Measurements from ENCODE around the gene MCL1. TPM values are rescaled to one million over a fixed set of nuclear protein-coding genes. Genes with fewer than 3 reads are reported as not detected.

MCL1 gene
- total and polyA plus RNA-seq, 2 of the 13 experiments (the other 11 are each of a cell fraction or from before 2014, with no cell fraction given), result 69.5 to 125 TPM

DNA sequence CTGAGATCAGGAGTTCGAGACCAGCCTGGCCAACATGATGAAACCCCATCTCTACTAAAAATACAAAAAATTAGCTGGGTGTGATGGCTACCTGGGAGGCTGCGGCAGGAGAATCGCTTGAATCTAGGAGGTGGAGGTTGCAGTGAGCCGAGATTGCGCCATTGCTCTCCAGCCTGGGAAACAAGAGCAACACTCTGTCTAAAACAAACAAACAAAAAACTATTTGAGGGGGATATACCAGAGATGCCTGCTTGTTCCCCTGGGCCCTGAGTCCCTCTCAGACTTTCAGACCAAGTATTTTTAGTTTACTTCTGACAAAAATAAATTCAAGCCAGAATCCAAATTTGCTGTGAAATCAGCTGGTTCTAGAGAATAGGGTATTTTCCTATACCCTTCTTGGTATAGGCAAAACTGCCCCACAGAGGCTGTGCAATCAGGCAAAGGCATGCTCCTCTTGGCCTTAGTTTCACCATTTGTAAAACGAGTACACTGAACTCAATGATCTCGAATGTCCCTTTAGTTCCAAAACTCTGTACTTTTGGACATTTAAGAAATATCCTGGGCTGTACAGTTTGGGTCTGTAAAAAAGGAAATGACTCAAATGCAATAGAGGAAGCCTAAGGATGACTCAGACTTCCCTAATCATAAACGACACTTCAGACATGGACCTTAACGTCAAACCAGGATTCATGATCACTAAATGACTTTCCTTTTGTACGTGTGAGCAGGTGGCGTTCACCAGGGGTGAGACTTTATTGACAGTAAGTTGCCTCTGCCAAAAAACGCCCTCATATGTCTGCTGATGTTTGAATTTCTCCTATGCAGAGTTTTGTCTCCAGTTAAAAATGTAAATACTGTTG lies 33.9 kb upstream of the MCL1 start (continued):
- TF ChIP-seq ZBTB44 (CRISPR knock-in tag; IDR thresholded peaks at IDR 0.05) (no peak), SSRP1 (CRISPR knock-in tag; IDR thresholded peaks at IDR 0.05) (no peak), ZNF782 (CRISPR knock-in tag; IDR thresholded peaks at IDR 0.05; ENCODE audit: borderline replicate concordance) (no peak), JUND (CRISPR knock-in tag; IDR thresholded peaks at IDR 0.05) (peak; percentile 64; the same call in 1 of the 2 replicates), FOXP4 (CRISPR knock-in tag; IDR thresholded peaks at IDR 0.05) (peak; percentile 67), ZNF235 (CRISPR knock-in tag; IDR thresholded peaks at IDR 0.05; ENCODE audit: borderline replicate concordance) (no peak), MIXL1 (CRISPR knock-in tag; IDR thresholded peaks at IDR 0.05) (0 out of 2 replicates have a peak, but pooled peaks have one; percentile 40), FIP1L1 (IDR thresholded peaks at IDR 0.05; ENCODE audit: borderline replicate concordance, insufficient read depth, low read depth, low read length) (no peak), ZNF772 (CRISPR knock-in tag; IDR thresholded peaks at IDR 0.05) (no peak), ZNF570 (CRISPR knock-in tag; IDR thresholded peaks at IDR 0.05; ENCODE audit: borderline replicate concordance) (no peak)
- TF ChIP-seq, protein P1, sequence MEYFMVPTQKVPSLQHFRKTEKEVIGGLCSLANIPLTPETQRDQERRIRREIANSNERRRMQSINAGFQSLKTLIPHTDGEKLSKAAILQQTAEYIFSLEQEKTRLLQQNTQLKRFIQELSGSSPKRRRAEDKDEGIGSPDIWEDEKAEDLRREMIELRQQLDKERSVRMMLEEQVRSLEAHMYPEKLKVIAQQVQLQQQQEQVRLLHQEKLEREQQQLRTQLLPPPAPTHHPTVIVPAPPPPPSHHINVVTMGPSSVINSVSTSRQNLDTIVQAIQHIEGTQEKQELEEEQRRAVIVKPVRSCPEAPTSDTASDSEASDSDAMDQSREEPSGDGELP (IDR thresholded peaks at IDR 0.05; ENCODE audit: borderline replicate concordance, low read depth), result peak; percentile 7; the same call in 1 of the 2 replicates
